BE2C (cell line): ENCODE data around the gene FAM81A.

Experiments used
- DNase-seq: peaks from one replicate; pipeline ENCODE4 v3.0.0-alpha.2; 2020
- H3K27me3 ChIP-seq: fragments of 250-450 bp; sonication (Bioruptor Pico); 2 replicates; pipeline ENCODE4 v1.5.1; 2020; ENCODE audit warnings: mild to moderate bottlenecking
- H3K36me3 ChIP-seq: fragments of 250-450 bp; sonication (Bioruptor Pico); 2 replicates; pipeline ENCODE4 v1.5.1; 2020; ENCODE audit warnings: mild to moderate bottlenecking
- H3K4me1 ChIP-seq: fragments of 250-450 bp; sonication (Bioruptor Pico); 2 replicates; pipeline ENCODE4 v1.5.1; 2020
- H3K4me3 ChIP-seq: 2 replicates; pipeline ENCODE4 v1.5.1; 2011; ENCODE audit warnings: low read depth, low read length
- H3K9me3 ChIP-seq: fragments of 250-450 bp; sonication (Bioruptor Pico); 2 replicates; pipeline ENCODE4 v1.5.1; 2020
- CTCF ChIP-seq: IDR thresholded peaks from 2 replicates; pipeline ENCODE4 v1.5.1; 2012; ENCODE audit warnings: mild to moderate bottlenecking, low read depth, low read length

Gene FAM81A

GRCh38 chr15:59571606-59572005 is 133.6 kb downstream of the FAM81A start:
- no peak for TF ChIP-seq CTCF

More at GRCh38 chr15:59571606-59572005, 133.6 kb downstream of the FAM81A start:
- H3K9me3 ChIP-seq = no peaks in the 10 kb centered on the region
- no peaks in the 10 kb centered on the region for H3K4me1 ChIP-seq
- DNase-seq = no peak
- no peaks in the 10 kb centered on the region for H3K36me3 ChIP-seq
- H3K27me3 ChIP-seq = no peaks in the 10 kb centered on the region
- no peak overlapping the region for H3K4me3 ChIP-seq
